Vagina (tissue), 2 donors: Measurements from ENCODE around the gene INSYN1. TPM values are rescaled to one million over a fixed set of nuclear protein-coding genes. Genes with fewer than 3 reads are reported as not detected.
"Not testable (repeated sequence)": the region's sequence is repeated elsewhere in the genome, so short reads cannot be mapped to it uniquely, and the experiment has no call there.

Experiments
- DNase-seq, 2 donors: peaks; one replicate each; pipeline ENCODE4 v3.0.0-alpha.2; 2017; ENCODE audit errors: extremely low spot score in 2 of 2
- H3K27ac ChIP-seq: fragments of 200-600 bp; sonication (generic); one replicate; pipeline ENCODE4 v1.5.1; 2019
- H3K27me3 ChIP-seq: fragments of 200-600 bp; sonication (generic); one replicate; pipeline ENCODE4 v1.5.1; 2019
- H3K36me3 ChIP-seq, 2 donors: fragments of 200-600 bp; sonication (generic); one replicate each; pipeline ENCODE4 v1.5.1; 2017 to 2019
- H3K4me1 ChIP-seq: fragments of 200-600 bp; sonication (generic); one replicate; pipeline ENCODE4 v1.5.1; 2019
- H3K4me3 ChIP-seq, 2 donors: fragments of 200-600 bp; sonication (generic); 1 replicate in 1 of 2; 2 replicates in 1 of 2; pipeline ENCODE4 v1.5.1; 2016 to 2019
- H3K9me3 ChIP-seq: fragments of 200-600 bp; sonication (generic); one replicate; pipeline ENCODE4 v1.5.1; 2019
- POLR2A ChIP-seq, 2 donors: fragments of 450-650 bp; IDR thresholded peaks; one replicate each; pipeline ENCODE4 v1.6.1; 2017; ENCODE audit warnings: antibody characterized with exemption in 2 of 2, mild to moderate bottlenecking in 2 of 2, moderate library complexity in 2 of 2
- POLR2AphosphoS5 ChIP-seq, 2 donors: sonication (generic); formaldehyde crosslinking; IDR thresholded peaks; one replicate each; pipeline ENCODE4 v1.9.0; 2017; ENCODE audit warnings: antibody characterized with exemption in 2 of 2, mild to moderate bottlenecking in 2 of 2, low read depth in 1 of 2; ENCODE audit not compliant: insufficient read depth in 1 of 2
- intact Hi-C: fragments of 100-400 bp; cut with DNase I; formaldehyde crosslinking; loops from one replicate; pipeline ENCODE4 v1.15.1; 2023
- total RNA-seq: library from RNA; depleted of rRNA; stranded (reverse); fragments of >200 nt; gene quantifications from one replicate; pipeline ENCODE4 v1.2.3, GENCODE V29; 2016
- TF ChIP-seq, protein P1 (sequence below), 3 experiments: fragments of 450-650 bp in 2 of 3; fragments of 200-600 bp in 1 of 3; sonication (generic) in 1 of 3; IDR thresholded peaks; one replicate each; pipeline ENCODE4 v1.5.1; 2017 to 2019; ENCODE audit warnings: antibody characterized with exemption in 3 of 3, mild to moderate bottlenecking in 2 of 3, moderate library complexity in 2 of 3

INSYN1 gene
- total RNA-seq, 1 donor from 2014 or later, result 5.6 TPM

DNA sequence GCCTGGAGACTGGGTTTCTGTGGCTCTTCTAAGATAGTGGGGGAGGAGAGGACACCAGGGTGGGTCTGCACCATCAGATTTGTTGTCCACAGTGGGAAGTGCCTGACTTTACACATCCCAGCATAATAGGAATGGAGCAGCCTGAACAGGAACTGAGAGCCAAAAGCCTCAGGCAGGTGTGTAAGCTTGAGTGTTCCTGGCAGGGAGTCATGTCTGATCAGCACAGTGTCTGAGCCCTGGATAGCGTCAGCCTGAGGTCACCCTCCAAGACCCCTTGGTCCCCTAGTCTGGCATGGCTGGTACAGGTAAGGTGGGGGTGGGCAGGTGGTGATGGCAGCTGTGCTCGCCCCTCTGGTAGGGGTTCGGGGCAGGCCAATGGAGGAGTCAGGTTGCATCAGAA lies 20.2 kb downstream of the INSYN1 start:
- H3K27me3 ChIP-seq, result no peaks in the 10 kb centered on the region
- no peaks in the 10 kb centered on the region for H3K36me3 ChIP-seq
- H3K4me3 ChIP-seq, result no peak overlapping the region
- TF ChIP-seq, protein P1, sequence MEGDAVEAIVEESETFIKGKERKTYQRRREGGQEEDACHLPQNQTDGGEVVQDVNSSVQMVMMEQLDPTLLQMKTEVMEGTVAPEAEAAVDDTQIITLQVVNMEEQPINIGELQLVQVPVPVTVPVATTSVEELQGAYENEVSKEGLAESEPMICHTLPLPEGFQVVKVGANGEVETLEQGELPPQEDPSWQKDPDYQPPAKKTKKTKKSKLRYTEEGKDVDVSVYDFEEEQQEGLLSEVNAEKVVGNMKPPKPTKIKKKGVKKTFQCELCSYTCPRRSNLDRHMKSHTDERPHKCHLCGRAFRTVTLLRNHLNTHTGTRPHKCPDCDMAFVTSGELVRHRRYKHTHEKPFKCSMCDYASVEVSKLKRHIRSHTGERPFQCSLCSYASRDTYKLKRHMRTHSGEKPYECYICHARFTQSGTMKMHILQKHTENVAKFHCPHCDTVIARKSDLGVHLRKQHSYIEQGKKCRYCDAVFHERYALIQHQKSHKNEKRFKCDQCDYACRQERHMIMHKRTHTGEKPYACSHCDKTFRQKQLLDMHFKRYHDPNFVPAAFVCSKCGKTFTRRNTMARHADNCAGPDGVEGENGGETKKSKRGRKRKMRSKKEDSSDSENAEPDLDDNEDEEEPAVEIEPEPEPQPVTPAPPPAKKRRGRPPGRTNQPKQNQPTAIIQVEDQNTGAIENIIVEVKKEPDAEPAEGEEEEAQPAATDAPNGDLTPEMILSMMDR (IDR thresholded peaks at IDR 0.05), result no peak
- TF ChIP-seq POLR2AphosphoS5 (IDR thresholded peaks at IDR 0.05; ENCODE audit: insufficient read depth in 1 of 2, low read depth in 1 of 2) (no peak), POLR2A (IDR thresholded peaks at IDR 0.05) (no peak)
- intact Hi-C loops, result no loop called here
- no peaks in the 10 kb centered on the region for H3K9me3 ChIP-seq
- H3K27ac ChIP-seq, result no peak overlapping the region
- DNase-seq, result no peak
- H3K4me1 ChIP-seq, result no peaks in the 10 kb centered on the region

DNA sequence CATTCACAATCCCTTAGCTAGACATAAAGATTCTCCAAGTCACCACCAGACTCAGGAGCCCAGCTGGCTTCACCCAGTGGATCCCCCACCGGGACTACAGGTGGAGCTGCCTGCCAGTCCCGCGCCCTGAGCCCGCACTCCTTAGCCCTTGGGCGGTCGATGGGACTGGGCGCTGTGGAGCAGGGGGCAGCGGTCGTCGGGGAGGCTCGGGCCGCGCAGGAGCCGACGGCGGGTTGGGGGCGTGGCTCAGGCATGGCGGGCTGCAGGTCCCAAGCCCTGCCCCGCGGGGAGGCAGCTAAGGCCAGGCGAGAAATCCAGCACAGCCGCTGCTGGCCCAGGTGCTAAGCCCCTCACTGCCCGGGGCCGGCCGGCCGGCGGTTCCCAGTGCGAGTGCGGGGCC lies 21.1 kb downstream of the INSYN1 start:
- H3K36me3 ChIP-seq, H3K9me3 ChIP-seq, H3K4me3 ChIP-seq, H3K27me3 ChIP-seq, H3K27ac ChIP-seq, intact Hi-C loops, H3K4me1 ChIP-seq, DNase-seq: not testable (repeated sequence)

DNA sequence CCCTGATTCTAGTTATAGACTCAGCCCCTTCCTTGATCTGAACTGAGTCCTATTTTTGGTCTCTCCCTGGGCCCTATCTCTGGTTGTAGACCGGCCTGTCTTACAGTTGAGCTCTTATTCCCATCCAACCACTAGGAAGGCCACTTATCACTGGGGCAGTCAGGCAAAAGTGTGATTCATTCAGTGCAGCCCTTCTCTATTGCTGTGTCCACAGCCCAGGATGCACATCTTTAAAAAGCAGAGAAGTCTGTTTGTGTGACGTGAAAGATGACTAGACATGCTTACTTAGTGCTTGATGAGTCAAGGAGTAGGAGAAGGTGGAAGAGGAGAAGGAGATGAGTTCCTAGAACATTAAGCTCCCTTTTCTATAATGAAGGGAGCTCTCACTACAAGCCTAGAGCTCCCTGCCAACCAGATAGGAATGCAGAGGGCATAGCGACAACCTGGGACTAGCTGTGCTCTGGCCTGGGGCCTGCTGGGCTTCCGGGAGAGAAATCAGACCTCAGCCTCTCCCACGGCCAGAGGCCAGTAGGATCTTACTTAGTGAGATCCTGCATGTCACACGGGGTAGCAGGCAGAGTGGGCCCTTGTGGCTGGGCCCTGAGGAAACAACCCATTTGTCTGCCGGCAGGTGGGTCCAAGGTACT lies 25.7 kb downstream of the INSYN1 start:
- no peaks in the 10 kb centered on the region for H3K4me1 ChIP-seq
- TF ChIP-seq POLR2A (IDR thresholded peaks at IDR 0.05), result no peak
- TF ChIP-seq, protein P1 (IDR thresholded peaks at IDR 0.05), result no peak
- no peak for TF ChIP-seq POLR2AphosphoS5 (IDR thresholded peaks at IDR 0.05; ENCODE audit: insufficient read depth in 1 of 2, low read depth in 1 of 2)
- no peaks in the 10 kb centered on the region for H3K27me3 ChIP-seq
- DNase-seq, result no peak
- H3K9me3 ChIP-seq, result no peaks in the 10 kb centered on the region
- no peak overlapping the region for H3K4me3 ChIP-seq
- H3K27ac ChIP-seq, result no peak overlapping the region
- no peaks in the 10 kb centered on the region for H3K36me3 ChIP-seq
- intact Hi-C loops, result no loop called here

DNA sequence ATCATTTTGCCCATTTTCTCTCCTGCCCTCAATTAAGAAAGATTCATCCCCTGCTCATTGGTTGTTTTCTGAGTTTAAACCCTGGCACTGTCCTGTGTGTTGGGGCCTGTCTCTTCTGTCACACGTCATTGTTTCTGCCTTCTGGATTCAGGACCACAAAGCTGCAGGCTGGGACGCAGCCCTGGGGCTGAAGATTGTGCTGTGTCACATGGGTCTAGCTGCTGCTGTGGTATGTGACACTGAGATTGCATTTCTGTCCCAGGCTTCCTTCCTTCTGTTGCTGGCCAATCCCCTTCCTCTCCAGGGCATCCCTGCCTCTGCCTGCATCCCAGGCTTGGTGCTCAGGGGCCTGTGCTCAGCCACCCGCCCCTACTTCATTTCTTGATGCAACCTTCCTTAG lies 28.9 kb downstream of the INSYN1 start:
- no peaks in the 10 kb centered on the region for H3K9me3 ChIP-seq
- no peaks in the 10 kb centered on the region for H3K4me1 ChIP-seq
- H3K27me3 ChIP-seq, result no peaks in the 10 kb centered on the region
- no peak overlapping the region for H3K27ac ChIP-seq
- DNase-seq, result no peak
- no peaks in the 10 kb centered on the region for H3K36me3 ChIP-seq
- intact Hi-C loops, result no loop called here
- H3K4me3 ChIP-seq, result no peak overlapping the region
- TF ChIP-seq POLR2A (IDR thresholded peaks at IDR 0.05) (no peak), POLR2AphosphoS5 (IDR thresholded peaks at IDR 0.05; ENCODE audit: insufficient read depth in 1 of 2, low read depth in 1 of 2) (no peak)
- TF ChIP-seq, protein P1 (IDR thresholded peaks at IDR 0.05), result no peak

DNA sequence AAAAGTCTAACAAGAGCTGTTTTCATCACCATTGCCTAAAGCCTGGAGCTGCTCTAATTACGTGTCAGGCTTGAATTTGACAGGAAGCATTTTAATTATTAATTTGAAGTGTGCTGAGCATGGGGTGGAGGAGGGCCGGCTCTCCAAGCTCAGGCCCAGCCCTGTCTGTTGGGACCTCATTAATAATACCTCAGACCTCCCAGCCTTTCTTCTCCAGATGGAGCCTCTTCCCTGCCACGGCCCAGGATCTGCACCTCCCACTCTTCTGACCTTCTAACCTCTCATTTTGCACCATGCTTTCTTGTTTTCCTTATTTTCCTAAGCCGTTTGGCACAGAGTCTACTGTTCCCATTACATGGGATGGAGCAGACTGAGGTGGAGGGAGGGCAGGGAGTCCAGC lies 30.0 kb downstream of the INSYN1 start:
- H3K9me3 ChIP-seq, result no peaks in the 10 kb centered on the region
- no peak overlapping the region for H3K4me3 ChIP-seq
- H3K27me3 ChIP-seq, result no peaks in the 10 kb centered on the region
- no peaks in the 10 kb centered on the region for H3K4me1 ChIP-seq
- no peaks in the 10 kb centered on the region for H3K36me3 ChIP-seq
- intact Hi-C loops, result no loop called here
- no peak for DNase-seq
- no peak overlapping the region for H3K27ac ChIP-seq
- no peak for TF ChIP-seq POLR2A (IDR thresholded peaks at IDR 0.05)
- TF ChIP-seq, protein P1 (IDR thresholded peaks at IDR 0.05), result no peak
- no peak for TF ChIP-seq POLR2AphosphoS5 (IDR thresholded peaks at IDR 0.05; ENCODE audit: insufficient read depth in 1 of 2, low read depth in 1 of 2)
